Measurements from ENCODE around the gene RHD.
"Not testable (repeated sequence)": the region's sequence is repeated elsewhere in the genome, so short reads cannot be mapped to it uniquely, and the experiment has no call there.

The RHD gene

DNA sequence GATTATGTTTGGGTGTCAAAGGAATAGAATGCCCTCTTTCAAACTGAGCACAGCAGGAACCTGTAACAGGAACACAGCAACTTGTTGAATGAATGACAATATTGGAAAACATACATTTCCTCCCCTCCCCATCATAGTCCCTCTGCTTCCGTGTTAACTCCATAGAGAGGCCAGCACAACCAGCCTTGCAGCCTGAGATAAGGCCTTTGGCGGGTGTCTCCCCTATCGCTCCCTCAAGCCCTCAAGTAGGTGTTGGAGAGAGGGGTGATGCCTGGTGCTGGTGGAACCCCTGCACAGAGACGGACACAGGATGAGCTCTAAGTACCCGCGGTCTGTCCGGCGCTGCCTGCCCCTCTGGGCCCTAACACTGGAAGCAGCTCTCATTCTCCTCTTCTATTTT lies at the start of gene RHD:
RHD (plus strand) TSS at position 272 of the 400 bp plus-strand sequence; CDS start at position 311, 39 bp downstream.
- DNase-seq: not testable (repeated sequence)

DNA sequence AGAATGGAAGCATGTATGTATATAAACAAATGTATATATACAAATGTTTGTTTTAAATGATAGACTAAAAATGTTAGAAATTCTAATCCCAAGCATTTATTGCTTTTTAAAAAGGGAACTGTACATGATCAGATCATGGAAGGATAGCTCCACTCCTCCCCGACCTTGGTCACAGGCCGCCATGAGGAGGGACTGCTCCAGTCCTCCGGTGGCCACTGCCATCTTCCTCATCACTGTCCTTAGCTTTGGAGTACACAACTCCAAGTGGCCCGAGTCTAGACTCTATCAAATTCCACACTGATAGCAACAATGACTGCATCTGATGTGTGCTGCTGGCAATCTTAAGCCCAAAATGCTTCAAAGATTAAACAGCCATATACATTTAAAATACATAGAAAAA lies 49.7 kb upstream of the RHD start:
- DNase-seq: no peak

DNA sequence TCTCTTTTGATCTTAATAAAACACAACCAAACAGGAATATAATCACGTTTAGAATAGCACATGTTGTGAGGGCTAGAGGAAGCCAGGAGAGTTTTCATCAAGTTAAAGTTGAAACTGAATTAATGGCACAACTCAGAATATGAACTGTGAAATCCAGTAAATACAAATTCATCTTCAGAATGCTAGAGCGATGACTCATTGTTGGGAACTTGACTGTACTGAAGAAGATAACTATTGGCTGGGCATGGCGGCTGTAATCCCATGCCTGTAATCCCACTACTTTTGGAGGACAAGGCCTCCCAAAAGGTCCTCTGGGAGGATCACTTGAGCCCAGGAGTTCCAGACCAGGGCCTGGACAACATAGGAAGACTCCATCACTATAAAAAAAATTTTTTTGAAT lies 48.8 kb upstream of the RHD start:
- DNase-seq: no peak

DNA sequence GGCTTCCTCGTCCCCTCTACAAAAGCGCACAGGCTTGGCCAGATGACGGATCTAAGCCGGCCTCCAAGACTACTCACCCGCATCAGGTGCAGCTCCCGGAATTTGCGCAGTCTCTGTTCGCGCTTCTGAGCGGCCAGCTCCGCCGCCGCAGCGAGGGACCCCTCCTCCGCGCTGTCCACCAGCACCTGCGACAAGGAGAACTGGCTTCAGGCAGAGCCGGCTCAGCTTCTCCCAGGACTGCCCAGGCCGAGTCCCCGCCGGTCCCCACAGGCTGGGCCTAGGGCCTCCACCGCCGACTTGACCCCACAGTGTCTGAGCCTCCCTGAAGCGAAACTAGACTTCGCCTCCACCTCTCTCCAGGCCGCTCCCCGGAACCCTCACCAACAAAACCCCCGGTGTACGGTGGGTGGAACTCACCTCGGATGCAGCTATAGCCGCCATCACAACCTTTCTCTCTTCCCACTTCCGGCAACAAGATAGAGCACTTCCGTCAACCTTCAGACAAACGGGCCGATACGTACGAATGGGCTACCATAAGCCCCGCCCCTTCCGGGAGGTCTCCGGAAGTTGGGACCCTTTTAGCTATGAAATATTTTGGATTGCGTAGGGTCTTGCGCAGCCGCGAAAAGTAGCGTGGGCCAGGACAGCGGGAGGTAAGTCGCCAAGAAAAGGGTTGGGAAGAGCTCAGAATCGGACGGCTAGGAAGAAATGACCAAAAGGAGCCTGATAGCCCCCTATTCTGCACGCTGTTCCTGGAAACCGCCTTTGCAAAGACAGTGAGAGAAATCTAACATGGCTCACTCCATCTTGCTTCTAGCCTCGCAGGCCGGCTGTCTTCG lies 40.1 kb upstream of the RHD start, which contains the start of gene SYF2:
SYF2 (minus strand) TSS at position 476 of the 839 bp plus-strand sequence; CDS start at position 441, 35 bp downstream.
- peak; percentile 76 for DNase-seq

DNA sequence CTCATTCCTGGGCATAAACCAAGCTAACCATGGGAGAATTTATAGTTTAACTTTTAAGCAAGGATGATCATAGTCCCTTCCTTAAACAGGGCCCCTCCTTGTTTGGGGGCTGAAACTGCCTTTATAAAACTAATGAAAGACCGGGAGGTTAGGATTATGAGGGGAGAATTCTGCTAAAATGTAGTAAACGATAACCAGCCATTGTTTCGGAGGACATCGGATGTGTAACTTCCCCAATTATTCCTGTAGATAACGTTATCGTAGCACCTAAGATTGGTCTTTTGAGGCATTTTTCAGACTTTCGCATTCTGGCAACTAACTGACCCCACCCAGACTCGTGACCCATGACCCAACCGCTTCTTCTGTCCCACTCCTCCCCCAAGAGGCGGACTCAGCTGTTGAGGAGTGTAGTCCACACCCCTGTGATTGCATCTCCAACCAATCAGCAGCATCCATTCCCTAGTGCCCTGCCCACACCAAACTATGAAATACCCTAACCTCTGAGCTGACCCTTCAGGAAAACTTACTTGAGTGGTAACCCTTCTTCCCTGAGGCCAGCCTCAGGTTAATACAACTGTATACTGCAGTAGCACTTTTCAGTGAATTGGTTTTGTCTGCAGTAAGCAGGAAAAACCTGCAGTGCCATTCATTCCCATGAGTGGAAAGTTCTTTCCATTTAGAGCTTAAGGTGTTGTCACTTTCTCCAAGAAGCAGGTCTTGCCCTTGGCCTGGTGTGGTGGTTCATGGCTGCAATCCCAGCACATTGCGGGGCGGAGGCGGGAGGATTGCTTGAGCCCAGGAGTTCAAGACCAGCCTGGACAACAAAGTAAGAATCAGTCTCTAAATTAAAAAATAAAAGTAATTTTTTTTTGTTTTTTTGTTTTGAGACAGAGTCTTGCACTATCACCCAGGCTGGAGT lies 39.2 kb upstream of the RHD start:
- no peak for DNase-seq

DNA sequence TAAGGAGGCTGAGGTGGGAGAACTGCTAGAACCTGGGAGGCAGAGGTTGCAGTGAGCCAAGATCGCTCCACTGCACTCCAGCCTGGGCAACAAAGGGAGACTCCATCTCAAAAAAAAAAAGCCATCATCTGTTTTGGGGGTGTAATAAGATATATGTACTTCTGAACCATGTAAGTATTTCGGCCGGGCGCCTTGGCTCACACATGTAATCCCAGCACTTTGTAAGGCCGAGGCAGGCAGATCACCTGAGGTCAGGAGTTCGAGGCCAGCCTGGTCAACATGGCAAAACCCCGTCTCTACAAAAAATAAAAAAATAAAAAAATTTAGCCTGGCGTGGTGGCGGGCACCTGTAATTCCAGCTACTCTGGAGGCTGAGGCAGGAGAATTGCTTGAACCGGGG lies 36.9 kb upstream of the RHD start:
- DNase-seq: not testable (repeated sequence)

DNA sequence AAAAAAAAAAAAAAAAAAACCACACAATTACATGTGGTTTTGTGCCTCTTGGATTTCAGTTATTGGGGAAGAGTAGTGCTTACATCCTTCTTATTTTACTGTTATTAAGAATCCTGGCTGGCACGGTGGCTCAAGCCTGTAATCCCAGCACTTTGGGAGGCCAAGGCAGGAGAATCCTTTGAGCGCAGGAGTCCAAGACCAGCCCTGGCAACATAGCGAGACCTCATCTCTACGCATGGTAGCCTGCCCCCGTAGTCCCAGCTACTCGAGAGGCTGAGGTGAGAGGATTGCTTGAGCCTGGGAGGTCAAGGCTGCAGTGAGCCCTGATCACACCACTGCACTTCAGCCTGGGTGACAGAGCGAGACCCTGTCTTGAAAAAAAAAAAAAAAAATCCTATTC lies 36.0 kb upstream of the RHD start:
- not testable (repeated sequence) for DNase-seq

DNA sequence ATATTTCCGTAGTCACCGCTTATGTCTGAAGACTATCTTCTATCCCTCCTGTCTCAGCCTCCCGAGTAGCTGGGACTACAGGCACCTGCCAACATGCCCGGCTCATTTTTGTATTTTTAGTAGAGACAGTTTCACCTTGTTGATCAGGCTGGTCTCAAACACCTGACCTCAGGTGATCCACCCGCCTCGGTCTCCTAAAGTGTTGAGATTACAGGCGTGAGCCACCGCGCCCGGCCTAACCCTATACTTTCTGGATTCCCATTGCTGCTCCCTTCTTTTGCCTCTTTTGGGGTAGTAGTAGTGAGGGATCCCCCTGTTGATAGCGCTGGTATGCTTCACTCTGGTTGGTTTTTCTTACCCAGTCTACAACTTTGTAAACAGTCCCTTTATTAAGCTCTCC lies 34.3 kb upstream of the RHD start:
- DNase-seq: no peak

DNA sequence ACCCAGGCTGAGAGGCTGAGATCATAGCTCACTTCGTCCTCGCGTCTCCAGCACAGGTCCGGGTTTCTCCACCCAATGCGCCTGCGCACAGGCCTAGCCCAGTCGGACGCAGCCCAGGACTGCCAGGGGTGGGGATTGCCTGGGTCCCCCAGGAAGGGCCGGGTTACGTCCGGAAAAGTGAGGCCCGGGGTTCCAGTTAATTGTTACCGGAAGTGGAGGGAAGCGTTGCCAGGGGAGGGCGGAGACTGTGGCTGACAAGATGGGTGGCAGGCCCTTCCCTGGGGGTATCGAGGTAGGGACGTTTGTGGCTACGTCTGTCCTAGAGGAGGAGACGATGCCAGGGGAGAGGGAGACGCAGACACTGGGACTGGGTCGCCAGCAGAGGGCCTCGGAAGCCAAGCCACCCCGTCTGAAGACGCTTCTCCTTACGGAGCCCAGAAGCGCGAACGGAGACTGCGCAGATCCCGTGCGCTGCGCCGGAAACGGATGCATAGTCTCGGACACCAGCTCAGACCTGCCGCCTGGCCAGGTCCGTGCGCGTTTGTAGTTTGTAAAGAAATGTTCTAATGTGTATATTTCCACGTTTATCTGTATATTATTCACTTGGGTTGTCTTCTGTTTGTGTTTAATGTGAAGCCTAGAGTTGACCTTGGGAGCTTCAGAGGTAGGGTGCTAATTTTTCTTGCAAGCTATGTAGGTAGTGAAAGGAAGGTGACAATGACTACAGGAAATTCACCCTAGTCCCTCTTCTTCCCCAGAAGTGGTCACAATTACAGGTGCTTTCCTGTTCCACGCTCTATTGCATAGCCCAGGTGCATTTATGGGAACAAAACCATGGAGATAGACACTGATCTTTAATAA lies 32.4 kb upstream of the RHD start:
- peak; percentile 72 for DNase-seq

DNA sequence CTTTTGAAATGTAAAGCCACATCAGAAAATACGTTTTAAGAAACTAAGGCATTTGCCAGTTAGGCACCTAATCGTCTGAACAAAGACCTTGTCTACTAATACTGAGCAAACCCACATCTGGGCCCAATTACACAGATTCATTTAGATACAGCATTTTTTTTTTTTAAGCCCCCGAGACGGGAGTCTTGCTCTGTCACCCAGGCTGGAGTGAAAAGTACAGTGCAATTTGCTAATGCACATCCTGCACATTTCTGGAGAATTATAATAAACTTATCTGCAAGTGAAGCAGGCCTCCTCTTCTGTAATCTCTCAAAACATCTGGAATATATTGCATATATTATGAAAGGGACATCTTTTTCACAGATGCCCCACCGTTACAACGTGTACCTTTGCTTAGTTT lies 28.4 kb upstream of the RHD start:
- DNase-seq: no peak

DNA sequence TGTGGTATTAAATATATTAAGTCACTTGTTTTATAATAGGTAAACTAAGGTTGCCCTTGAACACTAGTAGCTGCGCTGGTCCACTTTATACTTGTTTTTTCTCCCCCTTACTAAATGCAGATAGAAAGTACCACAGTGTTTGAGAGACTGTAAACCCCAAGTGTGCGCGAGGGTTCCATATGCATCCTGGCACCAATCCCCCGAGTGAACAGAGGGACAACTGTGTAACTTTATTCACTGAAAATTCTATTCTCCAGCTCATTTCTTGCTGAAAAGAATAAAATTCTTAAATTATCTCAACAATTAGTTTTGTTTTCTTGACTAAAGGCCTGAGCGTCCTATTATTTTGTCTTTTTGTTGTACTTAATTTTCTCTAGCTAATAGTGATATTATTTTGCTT lies 26.9 kb upstream of the RHD start:
- no peak for DNase-seq

DNA sequence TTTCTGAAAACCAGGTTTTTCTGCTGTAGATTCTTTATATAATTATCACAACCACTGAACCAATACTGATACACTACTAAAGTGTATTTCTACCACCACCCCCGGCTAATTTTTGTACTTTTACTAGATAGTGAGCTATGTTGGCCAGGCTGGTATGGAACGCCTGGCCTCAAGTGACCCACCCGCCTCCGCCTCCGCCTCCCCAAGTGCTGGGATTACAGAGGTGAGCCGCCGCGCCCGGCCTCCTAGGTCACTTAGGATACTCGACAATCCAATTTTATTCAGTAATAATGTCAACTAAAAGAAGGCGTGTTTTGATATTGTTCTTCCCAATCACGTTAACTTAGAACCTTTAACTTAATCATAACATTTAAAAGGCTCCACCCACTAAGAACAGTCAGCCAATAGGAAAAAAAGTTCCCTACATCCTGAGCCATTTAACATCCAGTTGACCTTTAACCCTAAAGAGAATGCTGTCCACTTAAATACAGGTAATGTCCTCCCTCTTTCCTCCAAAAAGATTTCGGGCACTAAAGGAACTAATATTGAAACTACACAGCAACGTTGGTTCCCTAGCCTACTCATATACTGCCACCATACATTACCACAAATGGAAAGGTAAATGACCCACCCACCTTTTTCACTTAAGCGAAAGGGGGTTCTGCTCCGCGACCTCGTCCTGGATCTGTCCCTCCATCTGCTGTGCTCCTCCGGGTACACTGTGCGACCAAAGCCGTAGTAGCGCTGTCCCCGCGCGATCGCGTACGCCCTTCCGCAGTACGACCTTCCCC lies 26.3 kb upstream of the RHD start:
- DNase-seq: no peak

DNA sequence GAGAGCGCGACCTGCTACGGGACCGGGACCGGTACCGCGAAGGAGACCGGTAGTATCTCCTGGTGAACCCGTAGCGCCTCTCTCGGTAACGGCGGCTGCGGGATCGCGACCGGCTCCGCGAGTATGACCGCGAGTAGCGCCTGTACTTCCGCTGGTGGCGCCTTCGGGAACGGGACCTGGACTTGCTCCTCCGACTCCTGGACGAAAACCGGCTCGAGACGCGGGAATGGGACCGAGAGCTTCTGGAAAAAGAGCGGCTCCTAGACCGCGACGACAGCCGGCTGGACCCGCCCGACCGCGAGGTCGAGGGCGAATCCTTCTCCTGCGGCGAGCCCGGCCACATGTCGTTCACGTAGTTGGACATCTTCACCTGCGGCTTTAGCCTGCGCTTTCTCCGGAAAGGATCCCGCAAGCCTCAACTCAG lies 25.7 kb upstream of the RHD start:
- DNase-seq: no peak

DNA sequence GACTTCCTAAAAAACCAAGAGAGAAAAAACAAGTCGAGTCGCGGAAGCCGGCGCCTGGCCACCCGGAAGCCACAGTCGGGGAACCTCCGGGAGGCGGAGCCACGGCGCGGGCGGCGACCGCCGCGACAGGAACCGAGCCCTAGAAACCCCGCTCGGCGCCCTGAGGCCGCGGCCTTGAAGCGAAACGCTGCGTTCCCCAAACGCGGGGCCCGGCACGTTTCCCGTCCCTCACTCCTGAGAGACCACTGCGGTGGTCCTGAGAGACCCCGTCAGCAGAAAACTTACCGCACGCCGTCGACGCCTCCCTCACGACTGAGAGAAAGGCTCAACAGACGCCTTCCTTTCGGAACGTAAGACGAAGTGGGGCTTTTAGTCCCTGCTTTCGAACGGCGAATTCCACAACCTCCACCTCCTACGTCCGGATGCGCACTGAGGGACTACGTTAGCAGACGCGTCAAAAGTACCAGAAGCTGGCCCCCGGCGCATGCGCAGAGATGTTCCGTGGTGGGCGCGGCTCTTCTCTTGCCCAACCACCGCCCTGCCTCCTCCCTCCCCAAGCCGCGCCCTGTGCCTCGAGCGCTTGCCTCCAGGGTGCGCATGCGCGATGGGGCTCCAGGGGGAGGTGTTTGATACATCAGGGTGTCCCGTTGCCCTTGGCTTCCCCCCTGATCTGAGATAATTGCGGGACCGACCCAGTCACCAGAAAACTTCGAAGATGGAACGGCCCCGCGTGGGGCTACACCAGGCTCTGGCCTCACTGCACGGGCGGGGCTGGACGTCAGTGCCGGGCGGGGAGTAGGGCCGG lies 25.1 kb upstream of the RHD start, which contains the start of gene RSRP1:
RSRP1 (minus strand) TSS at position 431 of the 805 bp plus-strand sequence. CDS start 491 bp downstream, outside the sequence.
- DNase-seq: peak; percentile 100

DNA sequence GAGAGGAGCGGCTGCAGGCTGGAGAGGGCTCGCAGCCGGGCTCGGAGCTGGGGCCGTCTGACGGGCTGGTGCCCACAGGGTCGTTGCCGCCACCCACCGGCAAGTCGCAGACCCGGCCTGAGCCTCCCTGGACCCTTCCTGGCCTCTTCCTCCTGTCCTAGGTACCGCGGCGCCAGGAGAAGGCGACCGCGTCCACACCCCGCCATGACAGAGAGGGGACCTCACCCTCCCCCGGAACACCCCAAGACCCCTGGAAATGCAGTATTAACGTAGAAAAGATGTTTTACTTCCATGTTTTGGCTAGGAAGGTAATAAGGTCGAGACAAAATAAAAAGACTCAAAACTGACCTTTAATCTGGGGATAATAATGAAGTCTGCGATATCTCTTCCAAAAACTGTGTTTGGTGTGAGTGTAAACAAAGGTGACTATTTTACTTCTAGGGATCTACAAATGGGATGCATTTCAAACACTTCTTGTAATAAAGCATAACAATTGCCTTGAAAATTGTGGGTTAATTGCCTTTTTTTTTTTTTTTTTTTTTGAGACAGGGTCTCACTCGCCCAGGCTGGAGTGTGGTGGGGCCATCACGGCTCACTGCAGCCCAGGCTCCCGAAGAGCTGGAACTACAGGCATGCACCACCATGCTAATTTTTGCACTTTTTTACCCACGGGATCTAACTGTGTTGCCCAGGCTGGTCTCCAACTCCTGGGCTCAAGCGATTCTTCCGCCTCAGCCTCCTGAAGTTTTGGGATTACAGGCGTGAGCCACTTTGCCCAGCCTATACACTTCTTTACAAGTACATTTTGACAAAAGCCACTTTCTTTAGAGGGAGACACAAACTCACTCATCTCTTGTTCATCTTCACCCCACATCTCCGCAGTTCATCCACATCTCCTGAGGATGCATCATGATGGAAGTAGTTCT lies 24.2 kb upstream of the RHD start:
- no peak for DNase-seq

DNA sequence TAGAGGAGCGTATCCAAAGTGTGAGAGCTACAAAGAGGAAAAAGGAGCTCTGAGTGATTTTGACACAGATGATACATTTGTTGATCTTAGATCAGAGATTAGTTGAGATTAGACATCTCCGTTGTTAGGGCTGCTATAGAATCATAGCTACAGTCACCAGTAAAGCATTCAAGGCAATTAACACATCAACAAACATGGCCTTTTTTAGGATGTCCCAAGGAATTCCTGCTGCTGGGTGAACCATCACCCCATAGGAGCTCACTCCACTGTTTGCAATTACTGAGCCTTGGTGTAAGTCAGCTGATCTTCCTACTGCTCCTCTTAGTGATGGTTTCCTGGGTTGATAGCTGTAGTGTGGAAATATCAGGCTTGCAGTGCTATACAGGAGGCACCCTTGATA lies 18.4 kb upstream of the RHD start:
- DNase-seq: no peak

DNA sequence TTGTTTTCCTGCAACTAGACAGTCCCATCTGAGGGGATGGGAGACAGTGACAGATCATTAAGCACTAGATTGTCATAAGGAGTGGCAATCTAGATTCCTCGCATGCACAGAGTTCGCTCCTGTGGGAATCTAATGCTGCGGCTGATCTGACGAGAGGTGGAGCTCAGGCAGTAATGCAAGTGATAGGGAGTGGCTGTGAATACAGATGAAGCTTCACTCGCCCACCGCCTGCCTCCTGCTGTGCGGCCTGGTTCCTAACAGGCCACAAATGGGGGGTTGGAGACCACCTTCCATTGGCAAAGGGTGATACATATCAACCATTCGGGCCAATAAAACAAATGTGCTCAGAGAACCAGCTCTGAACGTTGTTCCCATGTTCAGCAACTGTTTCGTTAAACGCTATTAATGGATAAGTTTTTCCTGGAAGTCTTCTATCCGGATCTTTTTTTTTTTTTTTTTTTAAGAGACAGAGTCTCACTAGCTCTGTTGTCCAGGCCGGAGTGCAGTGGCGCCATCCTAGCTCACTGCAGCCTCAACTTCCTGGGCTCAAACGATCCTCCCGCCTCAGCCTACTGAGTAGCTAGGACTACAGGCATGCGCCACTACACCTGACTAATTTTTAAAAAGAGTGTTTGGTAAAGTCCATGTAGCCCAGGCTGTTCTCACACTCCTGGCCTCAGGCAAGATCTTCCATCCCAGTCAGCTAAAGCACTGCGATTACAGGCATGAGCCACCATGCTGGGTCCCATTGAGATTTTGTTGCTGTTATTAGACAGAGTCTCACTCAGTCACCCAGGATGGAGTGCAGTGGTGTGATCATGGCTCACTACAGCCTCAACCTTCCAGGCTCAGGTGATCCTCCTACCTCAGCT lies 16.4 kb upstream of the RHD start:
- DNase-seq: no peak

DNA sequence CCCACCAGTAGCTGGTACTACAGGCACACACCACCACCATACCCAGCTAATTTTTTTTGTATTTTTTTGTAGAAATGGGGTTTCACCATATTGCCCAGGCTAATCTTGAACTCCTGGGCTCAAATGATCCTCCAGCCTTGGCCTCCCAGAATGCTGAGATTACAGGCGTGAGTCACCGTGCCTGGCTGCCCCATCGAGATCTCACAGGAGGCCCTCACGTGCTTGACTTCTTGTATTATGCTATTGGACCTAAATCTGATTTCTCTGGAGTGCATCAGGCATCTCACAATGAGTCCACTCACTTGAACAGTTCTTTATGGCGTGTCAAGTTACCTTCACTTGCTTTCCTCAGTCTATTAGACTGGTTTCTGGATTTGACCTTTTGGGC lies 15.7 kb upstream of the RHD start:
- no peak for DNase-seq

DNA sequence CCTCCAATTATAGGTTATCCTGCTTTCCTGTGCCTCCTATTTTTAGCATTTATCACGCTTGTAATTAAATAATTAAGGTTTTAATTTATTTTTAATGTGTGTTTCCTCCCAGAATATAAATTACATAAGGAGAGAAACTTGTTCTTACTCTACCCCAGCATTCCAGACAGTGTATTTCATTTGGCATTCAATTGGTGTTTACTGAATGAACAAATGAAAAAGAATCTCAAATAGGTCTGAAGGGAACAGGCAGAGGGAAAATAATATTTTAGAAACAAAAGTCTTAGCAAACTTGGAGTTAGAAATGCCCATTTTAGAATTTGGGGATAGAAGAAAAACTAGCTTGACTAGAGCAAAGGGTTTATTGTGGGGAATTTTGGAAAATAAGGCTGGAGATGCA lies 15.1 kb upstream of the RHD start:
- no peak for DNase-seq
